SK-N-SH (cell line): ENCODE results near the gene RAD23A.

ENCODE experiments used
- GATA2 ChIP-seq: sonication (generic); formaldehyde crosslinking; IDR thresholded peaks from 2 replicates; pipeline ENCODE4 v1.5.0; 2020; ENCODE audit warnings: mild to moderate bottlenecking, missing genetic modification reagents
- NFIC ChIP-seq: IDR thresholded peaks from 2 replicates; pipeline ENCODE4 v1.4.0; 2012; ENCODE audit warnings: borderline replicate concordance
- RAD21 ChIP-seq: IDR thresholded peaks from 2 replicates; pipeline ENCODE4 v1.6.1; 2012; ENCODE audit warnings: mild to moderate bottlenecking, low read length

- no peak for TF ChIP-seq RAD21
- no peak for TF ChIP-seq NFIC
- no peak for TF ChIP-seq GATA2 (CRISPR knock-in tag)
These were observed 41.1 kb downstream of the RAD23A start for GRCh38 chr19:12986726-12987125.
